ENCODE data around the gene PRKCI.

The PRKCI gene

GRCh38 chr3:170302008-170302407 lies 79.8 kb downstream of the PRKCI start:
- FAIRE-seq (no peak), DNase-seq (ENCODE audit: insufficient read length) (no peak)
- no peak for TF ChIP-seq TAF1 (IDR thresholded peaks at IDR 0.05; ENCODE audit: borderline replicate concordance, low read depth, low read length)
- TF ChIP-seq POLR2A (IDR thresholded peaks at IDR 0.05; ENCODE audit: low read depth, low read length): no peak
- TF ChIP-seq POLR2AphosphoS5 (IDR thresholded peaks at IDR 0.05; ENCODE audit: low read depth, low read length): no peak

- TF ChIP-seq POLR2AphosphoS5 (IDR thresholded peaks at IDR 0.05; ENCODE audit: low read depth, low read length): no peak
- TF ChIP-seq TAF1 (IDR thresholded peaks at IDR 0.05; ENCODE audit: borderline replicate concordance, low read depth, low read length): no peak
- no peak for TF ChIP-seq POLR2A (IDR thresholded peaks at IDR 0.05; ENCODE audit: low read depth, low read length)
- FAIRE-seq: no peak
- DNase-seq (ENCODE audit: insufficient read length): no peak
Measured at GRCh38 chr3:170306015-170306414, 83.8 kb downstream of the PRKCI start.

GRCh38 chr3:170307671-170308405 lies 85.6 kb downstream of the PRKCI start:
- TF ChIP-seq TAF1 (IDR thresholded peaks at IDR 0.05; ENCODE audit: borderline replicate concordance, low read depth, low read length) (no peak), POLR2AphosphoS5 (IDR thresholded peaks at IDR 0.05; ENCODE audit: low read depth, low read length) (no peak), POLR2A (IDR thresholded peaks at IDR 0.05; ENCODE audit: low read depth, low read length) (no peak)
- FAIRE-seq (no peak), DNase-seq (ENCODE audit: insufficient read length) (no peak)

GRCh38 chr3:170309046-170309445 lies 86.8 kb downstream of the PRKCI start:
- TF ChIP-seq POLR2A (IDR thresholded peaks at IDR 0.05; ENCODE audit: low read depth, low read length) (no peak), TAF1 (IDR thresholded peaks at IDR 0.05; ENCODE audit: borderline replicate concordance, low read depth, low read length) (no peak), POLR2AphosphoS5 (IDR thresholded peaks at IDR 0.05; ENCODE audit: low read depth, low read length) (no peak)
- DNase-seq (ENCODE audit: insufficient read length) (no peak), FAIRE-seq (no peak)

- FAIRE-seq: no peak
- no peak for DNase-seq (ENCODE audit: insufficient read length)
- TF ChIP-seq TAF1 (IDR thresholded peaks at IDR 0.05; ENCODE audit: borderline replicate concordance, low read depth, low read length) (no peak), POLR2A (IDR thresholded peaks at IDR 0.05; ENCODE audit: low read depth, low read length) (no peak), POLR2AphosphoS5 (IDR thresholded peaks at IDR 0.05; ENCODE audit: low read depth, low read length) (no peak)
Measured at GRCh38 chr3:170317954-170318353, 95.7 kb downstream of the PRKCI start.

- TF ChIP-seq POLR2AphosphoS5 (IDR thresholded peaks at IDR 0.05; ENCODE audit: low read depth, low read length): no peak
- TF ChIP-seq POLR2A (IDR thresholded peaks at IDR 0.05; ENCODE audit: low read depth, low read length): no peak
- TF ChIP-seq TAF1 (IDR thresholded peaks at IDR 0.05; ENCODE audit: borderline replicate concordance, low read depth, low read length): no peak
- FAIRE-seq (no peak), DNase-seq (ENCODE audit: insufficient read length) (no peak)
Measured at GRCh38 chr3:170320461-170321121, 98.4 kb downstream of the PRKCI start.

- no peak for TF ChIP-seq POLR2AphosphoS5 (IDR thresholded peaks at IDR 0.05; ENCODE audit: low read depth, low read length)
- no peak for FAIRE-seq
- no peak for DNase-seq (ENCODE audit: insufficient read length)
Measured at GRCh38 chr3:170321321-170322034, 99.3 kb downstream of the PRKCI start.

GRCh38 chr3:170322566-170323269 lies 100.5 kb downstream of the PRKCI start:
- TF ChIP-seq TAF1 (IDR thresholded peaks at IDR 0.05; ENCODE audit: borderline replicate concordance, low read depth, low read length): no peak
- TF ChIP-seq POLR2A (IDR thresholded peaks at IDR 0.05; ENCODE audit: low read depth, low read length): no peak
- no peak for TF ChIP-seq POLR2AphosphoS5 (IDR thresholded peaks at IDR 0.05; ENCODE audit: low read depth, low read length)
- FAIRE-seq: no peak
- DNase-seq (ENCODE audit: insufficient read length): no peak

GRCh38 chr3:170323331-170323730 lies 101.1 kb downstream of the PRKCI start:
- TF ChIP-seq POLR2AphosphoS5 (IDR thresholded peaks at IDR 0.05; ENCODE audit: low read depth, low read length) (no peak), POLR2A (IDR thresholded peaks at IDR 0.05; ENCODE audit: low read depth, low read length) (no peak), TAF1 (IDR thresholded peaks at IDR 0.05; ENCODE audit: borderline replicate concordance, low read depth, low read length) (no peak)
- FAIRE-seq: no peak
- DNase-seq (ENCODE audit: insufficient read length): no peak

- DNase-seq (ENCODE audit: insufficient read length) (no peak), FAIRE-seq (no peak)
- TF ChIP-seq POLR2AphosphoS5 (IDR thresholded peaks at IDR 0.05; ENCODE audit: low read depth, low read length) (no peak), POLR2A (IDR thresholded peaks at IDR 0.05; ENCODE audit: low read depth, low read length) (no peak), TAF1 (IDR thresholded peaks at IDR 0.05; ENCODE audit: borderline replicate concordance, low read depth, low read length) (no peak)
Measured at GRCh38 chr3:170324962-170325361, 102.7 kb downstream of the PRKCI start.
